GM13976 (cell line): Measurements from ENCODE around the gene CYP46A1.

ENCODE experiments used
- DNase-seq: peaks from one replicate; pipeline ENCODE4 v3.0.0; 2012; ENCODE audit warnings: low spot score
- CTCF ChIP-seq: IDR thresholded peaks from 2 replicates; pipeline ENCODE4 v1.5.1; 2012; ENCODE audit warnings: borderline replicate concordance, mild to moderate bottlenecking; ENCODE audit not compliant: insufficient read depth; ENCODE audit errors: extremely low read depth, missing control alignments, control extremely low read depth
- in situ Hi-C: fragments of 300-500 bp; cut with MboI; formaldehyde crosslinking; loops from one replicate; pipeline ENCODE4 v1.12.0; 2022; ENCODE audit warnings: low sequenced_read_pairs, mixed read lengths, inconsistent platforms; ENCODE audit not compliant: unreplicated experiment

The CYP46A1 gene

GRCh38 chr14:99677231-99678140, 6.6 kb upstream of the CYP46A1 start:
- DNase-seq, result no peak
- no peak for TF ChIP-seq CTCF
- in situ Hi-C loops, result no loop called here

GRCh38 chr14:99678198-99678597, 5.9 kb upstream of the CYP46A1 start:
- TF ChIP-seq CTCF, result no peak
- in situ Hi-C loops, result no loop called here
- no peak for DNase-seq

GRCh38 chr14:99679111-99679510, 5.0 kb upstream of the CYP46A1 start:
- TF ChIP-seq CTCF, result no peak
- in situ Hi-C loops, result no loop called here
- no peak for DNase-seq

GRCh38 chr14:99679543-99679942, 4.6 kb upstream of the CYP46A1 start:
- TF ChIP-seq CTCF, result no peak
- in situ Hi-C loops, result no loop called here
- no peak for DNase-seq

- in situ Hi-C loops, result no loop called here
- TF ChIP-seq CTCF, result no peak
- no peak for DNase-seq
Observed at GRCh38 chr14:99679996-99680395, 4.1 kb upstream of the CYP46A1 start.

GRCh38 chr14:99681101-99681831, 2.8 kb upstream of the CYP46A1 start:
- in situ Hi-C loops, result no loop called here
- TF ChIP-seq CTCF, result no peak
- DNase-seq, result no peak

GRCh38 chr14:99681832-99682148, 2.3 kb upstream of the CYP46A1 start:
- DNase-seq, result no peak
- in situ Hi-C loops, result no loop called here
- no peak for TF ChIP-seq CTCF
